Thoracic aorta (tissue), 2 donors: ENCODE results near the gene FDXR. TPM values are rescaled to one million over a fixed set of nuclear protein-coding genes. Genes with fewer than 3 reads are reported as not detected.

Experiments used
- ATAC-seq: fragments of 150-250 bp; one replicate; pipeline ENCODE4 v1.8.0; 2017; ENCODE audit warnings: low read depth; ENCODE audit not compliant: insufficient number of reproducible peaks, low FRiP score
- DNase-seq: peaks from one replicate; pipeline ENCODE4 v3.0.0-alpha.2; 2020; ENCODE audit warnings: low spot score
- H3K27ac ChIP-seq, 2 donors: fragments of 200-600 bp; sonication (generic); 1 replicate in 1 of 2; 2 replicates in 1 of 2; pipeline ENCODE4 v1.5.1; 2016; ENCODE audit warnings: mild to moderate bottlenecking in 2 of 2, moderate library complexity in 2 of 2
- H3K27me3 ChIP-seq: fragments of 200-600 bp; sonication (generic); replicated peaks from 2 replicates; pipeline ENCODE4 v1.6.0; 2016; ENCODE audit warnings: mild to moderate bottlenecking; ENCODE audit not compliant: insufficient read depth
- H3K36me3 ChIP-seq: fragments of 200-600 bp; sonication (generic); one replicate; pipeline ENCODE4 v1.5.1; 2016
- H3K4me1 ChIP-seq, 2 donors: fragments of 200-600 bp; sonication (generic); 1 replicate in 1 of 2; 2 replicates in 1 of 2; pipeline versions ENCODE4 v1.5.1 to v1.6.0; 2016; ENCODE audit warnings: low read depth in 2 of 2, mild to moderate bottlenecking in 1 of 2; ENCODE audit not compliant: control insufficient read depth in 1 of 2
- H3K4me3 ChIP-seq: fragments of 200-600 bp; sonication (generic); 2 replicates; pipeline ENCODE4 v1.5.1; 2016; ENCODE audit warnings: mild to moderate bottlenecking
- H3K9me3 ChIP-seq: fragments of 200-600 bp; sonication (generic); 2 replicates; pipeline ENCODE4 v1.5.1; 2016
- total RNA-seq, 2 donors: library from RNA; depleted of rRNA; stranded (reverse); fragments of >200 nt; gene quantifications; one replicate each; pipeline versions ENCODE4 v1.1.0 to v1.2.3, GENCODE V29; 2016
- TF ChIP-seq, protein P1 (sequence below): fragments of 200-600 bp; sonication (generic); IDR thresholded peaks from one replicate; pipeline ENCODE4 v1.5.1; 2019; ENCODE audit warnings: antibody characterized with exemption

The FDXR gene
- total RNA-seq, 2 donors from 2014 or later = 4.4 to 9.7 TPM

DNA sequence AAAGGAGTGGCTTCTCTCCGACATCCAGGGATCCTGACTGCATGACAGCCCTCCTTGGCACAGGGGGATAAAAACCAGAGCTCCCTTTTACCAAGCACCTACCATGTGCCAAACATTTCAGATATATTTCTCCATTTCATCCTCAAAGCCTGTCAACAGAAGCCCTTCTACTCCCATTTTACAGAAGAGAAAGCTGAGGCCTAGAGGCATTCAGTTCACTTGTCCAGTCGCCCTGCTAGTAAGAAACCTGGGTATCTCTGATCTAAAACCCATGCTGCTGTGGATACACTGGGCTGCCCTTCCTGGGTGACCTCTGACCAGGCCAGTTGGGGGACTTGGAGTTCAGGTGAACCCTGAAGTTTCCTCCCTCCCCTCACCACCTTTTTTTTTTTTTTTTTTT is 5.9 kb upstream of the FDXR start:
- no peak overlapping the region for H3K27ac ChIP-seq
- TF ChIP-seq, protein P1, sequence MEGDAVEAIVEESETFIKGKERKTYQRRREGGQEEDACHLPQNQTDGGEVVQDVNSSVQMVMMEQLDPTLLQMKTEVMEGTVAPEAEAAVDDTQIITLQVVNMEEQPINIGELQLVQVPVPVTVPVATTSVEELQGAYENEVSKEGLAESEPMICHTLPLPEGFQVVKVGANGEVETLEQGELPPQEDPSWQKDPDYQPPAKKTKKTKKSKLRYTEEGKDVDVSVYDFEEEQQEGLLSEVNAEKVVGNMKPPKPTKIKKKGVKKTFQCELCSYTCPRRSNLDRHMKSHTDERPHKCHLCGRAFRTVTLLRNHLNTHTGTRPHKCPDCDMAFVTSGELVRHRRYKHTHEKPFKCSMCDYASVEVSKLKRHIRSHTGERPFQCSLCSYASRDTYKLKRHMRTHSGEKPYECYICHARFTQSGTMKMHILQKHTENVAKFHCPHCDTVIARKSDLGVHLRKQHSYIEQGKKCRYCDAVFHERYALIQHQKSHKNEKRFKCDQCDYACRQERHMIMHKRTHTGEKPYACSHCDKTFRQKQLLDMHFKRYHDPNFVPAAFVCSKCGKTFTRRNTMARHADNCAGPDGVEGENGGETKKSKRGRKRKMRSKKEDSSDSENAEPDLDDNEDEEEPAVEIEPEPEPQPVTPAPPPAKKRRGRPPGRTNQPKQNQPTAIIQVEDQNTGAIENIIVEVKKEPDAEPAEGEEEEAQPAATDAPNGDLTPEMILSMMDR = no peak
- H3K27me3 ChIP-seq = no peaks in the 10 kb centered on the region
- ATAC-seq (no peak), DNase-seq (no peak)
- no peak overlapping the region for H3K4me3 ChIP-seq
- H3K9me3 ChIP-seq = no peaks in the 10 kb centered on the region
- no peaks in the 10 kb centered on the region for H3K36me3 ChIP-seq
- no peaks in the 10 kb centered on the region for H3K4me1 ChIP-seq

- Histone ChIP-seq H3K36me3 (no peaks in the 10 kb centered on the region), H3K4me1 (no peaks in the 10 kb centered on the region), H3K27me3 (no peaks in the 10 kb centered on the region), H3K4me3 (no peak overlapping the region), H3K9me3 (no peaks in the 10 kb centered on the region), H3K27ac (no peak overlapping the region)
- TF ChIP-seq, protein P1 = no peak
- no peak for DNase-seq
- no peak for ATAC-seq
Measured at GRCh38 chr17:74877592-74878548, 5.1 kb upstream of the FDXR start.

GRCh38 chr17:74875977-74876593 is 3.3 kb upstream of the FDXR start:
- Histone ChIP-seq H3K27ac (no peak overlapping the region), H3K27me3 (no peaks in the 10 kb centered on the region), H3K36me3 (no peaks in the 10 kb centered on the region), H3K4me3 (no peak overlapping the region), H3K4me1 (peaks cover 9 to 15% of the 10 kb centered on the region in 2 donors), H3K9me3 (no peaks in the 10 kb centered on the region)
- ATAC-seq = no peak
- TF ChIP-seq, protein P1 = no peak
- DNase-seq = no peak

- ATAC-seq = no peak
Measured at GRCh38 chr17:74875155-74875976, 2.6 kb upstream of the FDXR start.

More at GRCh38 chr17:74875155-74875976, 2.6 kb upstream of the FDXR start:
- H3K4me1 ChIP-seq = peaks cover 9 to 15% of the 10 kb centered on the region in 2 donors
- no peaks in the 10 kb centered on the region for H3K9me3 ChIP-seq
- no peak overlapping the region for H3K4me3 ChIP-seq
- H3K36me3 ChIP-seq = no peaks in the 10 kb centered on the region
- TF ChIP-seq, protein P1 = no peak
- DNase-seq = no peak
- H3K27ac ChIP-seq = no peak overlapping the region
- no peaks in the 10 kb centered on the region for H3K27me3 ChIP-seq
